SK-N-MC (cell line): ENCODE data around the gene RDH16.
"Not testable (repeated sequence)": the region's sequence is repeated elsewhere in the genome, so short reads cannot be mapped to it uniquely, and the experiment has no call there.

ENCODE experiments used
- DNase-seq: peaks from one replicate; pipeline ENCODE4 v3.0.0-alpha.2; 2011; ENCODE audit warnings: low read depth, low spot score
- H3K27ac ChIP-seq: fragments of 200-600 bp; sonication (generic); 2 replicates; pipeline ENCODE4 v1.5.1; 2016; ENCODE audit warnings: mixed run types
- H3K36me3 ChIP-seq: fragments of 200-600 bp; sonication (generic); 2 replicates; pipeline ENCODE4 v1.6.1; 2017; ENCODE audit warnings: antibody characterized with exemption, low read length, mixed read lengths; ENCODE audit not compliant: insufficient read depth
- H3K4me3 ChIP-seq: fragments of 200-600 bp; sonication (generic); 2 replicates; pipeline ENCODE4 v1.5.1; 2016
- H3K9ac ChIP-seq: fragments of 200-600 bp; sonication (generic); 2 replicates; pipeline ENCODE4 v1.8.0; 2017; ENCODE audit warnings: mixed run types, mixed read lengths; ENCODE audit not compliant: insufficient read length
- H3K9me3 ChIP-seq: fragments of 200-600 bp; sonication (generic); 2 replicates; pipeline ENCODE4 v1.6.1; 2017; ENCODE audit warnings: low read depth, mild to moderate bottlenecking, antibody characterized with exemption, low read length, moderate library complexity, mixed read lengths
- EZH2 ChIP-seq: fragments of 200-600 bp; sonication (generic); IDR thresholded peaks from one replicate; pipeline ENCODE4 v1.6.1; 2017; ENCODE audit warnings: antibody characterized with exemption
- FOXP2 ChIP-seq: optimal IDR thresholded peaks from 2 replicates; pipeline ENCODE3; 2011; ENCODE audit warnings: mild to moderate bottlenecking, moderate library complexity; ENCODE audit not compliant: insufficient read depth; ENCODE audit errors: extremely low read length, control extremely low read depth
- POLR2AphosphoS5 ChIP-seq: IDR thresholded peaks from 2 replicates; pipeline ENCODE4 v1.6.1; 2012; ENCODE audit warnings: mild to moderate bottlenecking, low read depth, low read length, borderline replicate concordance

RDH16 gene

GRCh38 chr12:56916996-56917333 lies 40.4 kb downstream of the RDH16 start:
- H3K27ac ChIP-seq = no peak overlapping the region
- H3K9ac ChIP-seq = no peak overlapping the region
- H3K9me3 ChIP-seq = no peaks in the 10 kb centered on the region
- no peak overlapping the region for H3K4me3 ChIP-seq
- H3K36me3 ChIP-seq = no peaks in the 10 kb centered on the region
- DNase-seq = no peak
- no peak for TF ChIP-seq FOXP2
- no peak for TF ChIP-seq EZH2
- TF ChIP-seq POLR2AphosphoS5 = no peak

- H3K4me3 ChIP-seq = no peak overlapping the region
- H3K36me3 ChIP-seq = no peaks in the 10 kb centered on the region
These were observed 41.0 kb downstream of the RDH16 start for GRCh38 chr12:56916296-56916995.

GRCh38 chr12:56914724-56915123 lies 42.7 kb downstream of the RDH16 start:
- DNase-seq = no peak
- H3K9ac ChIP-seq = no peak overlapping the region
- no peak overlapping the region for H3K27ac ChIP-seq
- no peaks in the 10 kb centered on the region for H3K36me3 ChIP-seq
- H3K9me3 ChIP-seq = peaks cover 2% of the 10 kb centered on the region; the same call in 1 of the 2 replicates
- TF ChIP-seq FOXP2 = no peak
- no peak for TF ChIP-seq EZH2
- no peak for TF ChIP-seq POLR2AphosphoS5
- H3K4me3 ChIP-seq = no peak overlapping the region

More at GRCh38 chr12:56916296-56916995, 41.0 kb downstream of the RDH16 start:
- Histone ChIP-seq H3K9me3 (no peaks in the 10 kb centered on the region), H3K27ac (no peak overlapping the region), H3K9ac (no peak overlapping the region)
- no peak for DNase-seq
- no peak for TF ChIP-seq FOXP2
- TF ChIP-seq POLR2AphosphoS5 = no peak
- TF ChIP-seq EZH2 = no peak

- Histone ChIP-seq H3K9ac (no peak overlapping the region), H3K9me3 (peaks cover 3% of the 10 kb centered on the region; the same call in 1 of the 2 replicates), H3K36me3 (no peaks in the 10 kb centered on the region), H3K4me3 (no peak overlapping the region), H3K27ac (no peak overlapping the region)
- no peak for DNase-seq
- TF ChIP-seq FOXP2 (no peak), POLR2AphosphoS5 (no peak), EZH2 (no peak)
These were observed 43.2 kb downstream of the RDH16 start for GRCh38 chr12:56914256-56914655.

- not testable (repeated sequence) for H3K9ac ChIP-seq, H3K4me3 ChIP-seq, H3K27ac ChIP-seq, DNase-seq, H3K9me3 ChIP-seq, H3K36me3 ChIP-seq
These were observed 48.0 kb downstream of the RDH16 start for GRCh38 chr12:56909403-56909802.

- no peak overlapping the region for H3K4me3 ChIP-seq
- H3K9me3 ChIP-seq = peaks cover 3% of the 10 kb centered on the region; the same call in 1 of the 2 replicates
- no peak overlapping the region for H3K9ac ChIP-seq
- no peak for TF ChIP-seq FOXP2
- TF ChIP-seq EZH2 = no peak
- TF ChIP-seq POLR2AphosphoS5 = no peak
- H3K27ac ChIP-seq = no peak overlapping the region
- DNase-seq = no peak
- H3K36me3 ChIP-seq = no peaks in the 10 kb centered on the region
These were observed 49.3 kb downstream of the RDH16 start for GRCh38 chr12:56908136-56908535.

- H3K9ac ChIP-seq = no peak overlapping the region
- no peak for DNase-seq
- no peaks in the 10 kb centered on the region for H3K36me3 ChIP-seq
- no peak overlapping the region for H3K27ac ChIP-seq
- no peak overlapping the region for H3K4me3 ChIP-seq
- H3K9me3 ChIP-seq = peaks cover 3% of the 10 kb centered on the region; the same call in 1 of the 2 replicates
- TF ChIP-seq POLR2AphosphoS5 = no peak
- no peak for TF ChIP-seq FOXP2
- TF ChIP-seq EZH2 = no peak
These were observed 51.6 kb downstream of the RDH16 start for GRCh38 chr12:56905852-56906251.

GRCh38 chr12:56903374-56903773 lies 54.0 kb downstream of the RDH16 start:
- H3K27ac ChIP-seq = no peak overlapping the region
- no peak for DNase-seq

More at GRCh38 chr12:56903374-56903773, 54.0 kb downstream of the RDH16 start:
- Histone ChIP-seq H3K4me3 (no peak overlapping the region), H3K9ac (no peak overlapping the region), H3K9me3 (no peaks in the 10 kb centered on the region), H3K36me3 (no peaks in the 10 kb centered on the region)
- TF ChIP-seq FOXP2 = no peak
- no peak for TF ChIP-seq EZH2
- TF ChIP-seq POLR2AphosphoS5 = no peak
